Stimulated activated CD8-positive, alpha-beta memory T cell treated with anti-CD3 and anti-CD28 coated beads, Interleukin-12 subunit alpha, Interleukin-12 subunit beta, amount 100 ng/mL, for 1 hour (primary cell): ENCODE results near the gene RNF8.
"Not testable (repeated sequence)": the region's sequence is repeated elsewhere in the genome, so short reads cannot be mapped to it uniquely, and the experiment has no call there.

Source experiments
- DNase-seq: peaks from one replicate; pipeline ENCODE4 v3.0.0-alpha.2; 2020; ENCODE audit warnings: low read depth

RNF8 gene

DNA sequence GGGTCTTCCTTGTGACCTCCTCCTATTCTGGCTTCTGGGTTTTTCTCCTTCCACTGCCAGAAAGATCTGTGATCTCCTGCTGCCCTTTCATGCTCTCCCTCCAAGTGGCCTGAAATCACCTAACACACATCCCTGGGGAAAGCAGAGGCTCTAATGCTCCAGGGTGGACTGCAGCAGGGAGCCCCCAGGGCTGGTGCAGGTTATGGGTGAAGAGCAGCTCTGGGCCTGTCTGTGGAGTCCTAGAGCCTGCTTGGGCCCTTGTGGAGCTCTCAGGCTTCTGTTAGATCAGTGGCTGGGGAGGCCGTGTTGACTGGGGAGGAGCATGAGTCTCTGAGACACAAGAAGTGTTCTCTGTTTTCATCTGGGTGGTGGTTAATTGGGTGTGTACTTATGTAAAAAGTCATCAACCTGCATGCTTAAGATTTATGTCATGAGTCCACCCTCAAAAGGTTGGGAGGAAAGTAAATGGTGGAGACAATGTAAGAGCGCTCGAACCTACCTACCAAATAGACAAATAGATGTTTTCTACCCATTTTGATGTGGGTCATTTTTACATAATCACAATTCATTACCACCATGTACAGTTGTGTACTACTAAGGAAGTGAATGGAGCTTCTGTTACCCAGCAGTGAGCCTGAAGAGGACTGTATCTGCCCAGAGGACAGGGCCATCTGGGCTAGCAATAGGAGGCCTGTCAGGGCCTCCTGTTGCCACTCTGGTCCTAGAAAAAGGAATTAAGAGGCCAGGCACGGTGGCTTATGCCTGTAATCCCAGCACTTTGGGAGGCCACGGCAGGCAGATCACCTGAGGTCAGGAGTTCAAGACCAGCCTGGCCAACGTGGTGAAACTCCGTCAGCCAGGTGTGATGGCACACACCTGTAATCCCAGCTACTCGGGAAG, 32.0 kb upstream of the RNF8 start:
- DNase-seq = no peak

DNA sequence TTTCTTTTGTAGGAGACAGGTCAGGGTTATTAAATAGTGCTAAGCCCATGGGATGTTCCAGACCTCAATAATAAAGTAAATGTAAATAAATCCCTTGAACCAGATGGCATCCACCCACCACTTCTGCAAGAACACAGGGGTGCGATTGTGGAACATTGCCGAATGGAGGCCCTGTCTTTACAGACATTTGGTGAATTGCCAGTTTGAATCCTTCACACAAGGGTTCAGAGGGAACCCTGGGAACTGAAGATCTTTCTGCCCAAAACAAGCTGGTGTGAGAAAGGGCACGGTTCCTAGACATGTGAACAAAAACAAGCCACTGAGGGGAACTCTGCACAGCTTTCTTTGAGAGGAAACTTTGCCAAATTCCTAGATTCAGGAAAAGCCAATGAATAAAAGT, 30.2 kb upstream of the RNF8 start:
- no peak for DNase-seq

DNA sequence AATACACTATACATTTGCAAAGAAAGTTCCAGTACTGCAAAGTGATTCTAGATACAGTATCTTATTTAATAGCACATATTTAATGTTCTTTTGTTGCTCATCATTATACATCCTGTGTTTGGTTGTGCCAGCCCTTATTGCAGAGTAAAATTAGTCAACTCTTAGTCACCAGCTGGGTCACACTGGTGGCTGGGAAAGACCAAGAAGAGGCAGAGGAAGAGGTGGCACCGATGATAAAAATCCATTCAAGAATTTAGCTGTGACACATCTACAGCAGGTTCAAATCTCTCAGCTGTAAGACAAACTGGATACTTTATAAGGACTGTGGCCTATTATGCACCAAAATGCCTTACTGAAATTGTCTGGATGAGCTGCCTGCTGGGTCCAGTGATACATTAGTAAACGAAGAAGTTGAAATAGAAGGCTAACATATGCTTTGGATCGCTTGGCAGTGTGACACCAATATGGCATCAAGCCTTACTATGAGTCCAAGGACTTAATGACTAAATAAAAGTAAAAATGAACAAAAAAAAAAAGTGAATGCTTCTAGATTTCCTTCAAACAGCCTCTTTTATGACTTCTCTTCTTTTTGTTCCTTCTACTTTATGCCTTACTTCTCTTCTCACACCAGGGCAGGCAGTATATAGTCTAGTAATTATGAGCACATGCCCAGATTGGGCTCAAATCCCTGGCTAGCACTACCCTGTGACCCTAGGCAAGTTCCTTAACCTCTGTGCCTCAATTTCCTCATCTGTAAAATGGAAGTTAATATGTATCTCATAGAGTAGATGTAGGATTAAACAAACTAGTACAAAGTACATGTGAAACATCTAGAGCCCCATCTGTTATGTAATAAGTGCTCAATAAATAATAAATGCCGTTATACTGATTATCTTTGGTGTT, 29.4 kb upstream of the RNF8 start:
- no peak for DNase-seq

DNA sequence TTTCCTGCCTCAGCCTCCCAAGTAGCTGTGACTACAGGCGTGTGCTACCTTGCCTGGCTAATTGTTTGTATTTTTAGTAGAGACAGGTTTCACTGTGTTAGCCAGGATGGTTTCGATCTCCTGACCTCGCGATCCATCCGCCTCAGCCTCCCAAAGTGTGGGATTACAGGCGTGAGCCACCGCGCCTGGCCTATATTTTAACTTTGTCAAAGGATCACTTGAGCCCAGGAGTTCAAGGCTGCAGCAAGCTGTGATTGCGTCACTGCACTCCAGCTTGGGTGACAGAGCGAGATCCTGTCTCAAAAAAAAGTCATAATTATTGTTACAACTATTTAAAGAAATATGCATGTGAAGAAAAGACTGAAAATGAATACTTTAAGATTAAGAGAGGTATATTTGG, 23.4 kb upstream of the RNF8 start:
- DNase-seq = not testable (repeated sequence)

DNA sequence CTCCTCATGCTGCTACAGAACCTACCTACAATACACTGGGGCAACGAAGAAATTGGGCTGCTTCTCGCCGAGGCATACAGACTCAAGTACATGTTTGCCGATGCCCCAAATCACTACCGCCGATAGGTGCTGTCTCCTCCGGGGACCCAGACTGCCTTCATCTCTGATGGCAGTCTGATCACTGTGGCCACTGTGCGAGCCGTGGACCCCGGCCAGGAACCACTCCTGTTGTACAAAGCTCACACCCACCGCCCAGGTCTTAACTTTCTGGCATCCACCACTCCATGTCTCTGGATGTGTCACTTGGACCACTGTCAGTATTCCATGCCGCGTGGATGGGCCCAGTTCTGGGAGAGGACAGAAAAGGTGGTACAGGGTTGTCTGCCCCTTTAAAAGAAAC, 22.7 kb upstream of the RNF8 start:
- DNase-seq = no peak

DNA sequence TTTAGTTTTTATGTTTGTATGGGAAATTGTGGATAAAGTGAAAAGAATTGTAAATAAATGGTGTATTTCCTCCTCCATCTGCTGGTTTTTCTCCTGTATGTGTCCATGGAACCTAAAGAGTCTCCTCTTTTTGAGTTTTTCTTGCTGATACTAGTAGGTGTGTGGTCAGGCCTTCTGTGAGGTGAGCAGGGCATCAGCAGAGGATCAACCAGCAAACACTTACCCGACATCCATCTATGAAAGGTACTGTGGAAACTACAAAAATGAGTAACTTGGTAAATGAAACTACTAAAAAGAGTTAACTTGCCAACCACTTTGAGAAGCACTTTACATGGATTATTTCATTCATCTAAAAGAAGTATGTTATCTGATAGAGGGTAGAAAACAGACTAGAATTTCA, 20.9 kb upstream of the RNF8 start:
- DNase-seq = no peak

DNA sequence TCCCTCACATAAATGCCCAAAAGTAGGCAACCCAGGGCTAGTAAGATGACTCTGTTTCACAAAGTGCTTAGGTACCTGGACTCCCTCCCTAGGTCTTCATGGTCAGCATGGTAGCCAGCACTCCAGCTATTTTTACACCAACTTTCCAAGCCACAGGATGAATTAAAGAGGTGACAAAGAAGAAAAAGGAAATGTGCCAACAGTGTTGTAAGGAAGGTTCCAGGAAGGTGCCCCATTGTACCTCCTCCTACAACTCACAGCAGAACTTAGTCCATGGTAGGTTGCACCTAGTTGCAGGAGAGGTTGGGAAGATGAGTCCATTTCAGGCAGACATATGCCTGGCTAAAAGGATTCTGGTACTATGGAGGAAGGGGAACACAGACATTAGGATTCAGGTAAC, 19.7 kb upstream of the RNF8 start:
- DNase-seq = no peak

DNA sequence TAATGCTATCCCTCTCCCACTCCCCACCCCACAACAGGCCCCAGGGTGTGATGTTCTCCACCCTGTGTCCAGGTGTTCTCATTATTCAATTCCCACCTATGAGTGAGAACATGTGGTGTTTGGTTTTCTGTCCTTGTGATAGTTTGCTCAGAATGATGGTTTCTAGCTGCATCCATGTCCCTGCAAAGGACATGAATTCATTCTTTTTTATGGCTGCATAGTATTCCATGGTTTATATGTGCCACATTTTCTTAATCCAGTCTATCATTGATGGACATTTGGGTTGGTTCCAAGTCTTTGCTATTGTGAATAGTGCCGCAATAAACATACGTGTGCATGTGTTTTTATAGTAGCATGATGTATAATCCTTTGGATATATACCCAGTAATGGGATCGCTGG, 15.5 kb upstream of the RNF8 start:
- not testable (repeated sequence) for DNase-seq

DNA sequence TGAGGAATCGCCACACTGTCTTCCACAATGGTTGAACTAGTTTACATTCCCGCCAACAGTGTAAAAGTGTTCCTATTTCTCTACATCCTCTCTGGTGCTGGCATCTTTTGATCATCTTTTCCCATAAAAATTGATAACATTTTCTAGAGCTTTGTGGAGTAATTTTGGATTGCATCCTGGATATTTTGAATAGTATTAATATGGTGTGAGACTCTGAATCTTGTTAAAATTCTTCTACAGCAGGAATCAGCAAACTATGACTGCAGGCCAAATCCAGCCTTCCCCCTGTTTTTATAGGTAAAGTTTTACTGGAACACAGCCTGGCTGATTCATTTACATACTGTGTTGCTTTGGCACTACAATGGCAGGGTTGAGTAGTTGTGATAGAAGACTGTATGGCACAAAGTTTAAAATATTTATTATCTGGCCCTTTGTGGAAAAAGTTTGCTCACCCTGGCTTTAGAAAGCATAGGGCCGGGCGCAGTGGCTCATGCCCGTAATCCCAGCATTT, 15.0 kb upstream of the RNF8 start:
- no peak for DNase-seq

DNA sequence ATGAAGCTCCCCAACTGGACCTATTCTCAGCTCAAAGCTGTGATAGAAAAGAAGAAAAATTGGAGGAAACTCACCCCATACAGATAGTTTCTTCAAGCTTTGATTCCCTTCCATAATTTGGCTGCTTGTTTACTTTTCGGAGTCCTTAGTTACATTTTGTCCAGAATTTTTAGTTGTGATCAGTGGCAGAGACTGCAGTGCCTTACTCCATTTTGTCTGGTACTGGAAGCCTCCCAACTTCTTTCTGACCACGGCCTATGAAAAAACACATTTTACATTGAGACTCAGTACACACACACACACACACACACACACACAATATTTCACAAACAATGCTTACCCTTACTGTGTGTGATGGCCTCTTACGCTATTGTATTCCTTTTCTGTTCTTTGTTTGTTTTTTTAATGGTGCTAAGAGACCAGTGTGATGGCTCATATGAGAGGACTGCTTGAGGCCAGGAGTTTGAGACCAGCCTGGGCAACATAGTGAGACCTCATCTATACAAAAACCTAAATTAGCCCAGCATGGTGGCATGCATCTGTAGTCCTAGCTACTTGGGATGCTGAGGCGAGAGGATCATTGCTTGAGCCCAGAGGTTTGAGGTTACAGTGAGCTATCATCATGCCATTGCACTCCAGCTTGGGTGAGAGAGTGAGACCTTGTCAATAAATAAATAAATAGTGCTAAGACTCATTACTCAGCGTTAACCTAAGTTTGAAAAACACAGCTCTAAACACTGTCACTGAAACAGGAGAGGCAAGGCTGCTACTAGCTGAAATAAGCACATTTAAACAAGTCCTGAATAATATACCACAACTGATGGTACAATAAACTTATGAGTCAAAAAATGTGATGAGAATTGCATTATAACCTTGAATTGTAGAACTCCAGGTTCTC, 13.8 kb upstream of the RNF8 start:
- no peak for DNase-seq

DNA sequence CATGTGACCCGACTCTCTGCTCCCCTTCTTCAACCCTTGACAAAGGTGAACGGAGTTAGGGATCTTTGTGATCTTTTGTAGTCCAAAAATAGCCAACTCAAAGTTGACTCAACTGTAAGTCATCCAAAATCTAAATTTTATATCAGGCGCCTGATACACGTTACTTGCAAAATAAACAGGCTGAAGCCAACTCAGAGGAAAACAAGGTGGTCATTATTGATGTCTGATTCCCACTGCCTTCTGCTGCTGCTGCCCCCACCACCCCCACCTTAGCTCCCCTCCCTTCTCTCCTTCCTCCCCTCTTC, 13.2 kb upstream of the RNF8 start:
- no peak for DNase-seq

DNA sequence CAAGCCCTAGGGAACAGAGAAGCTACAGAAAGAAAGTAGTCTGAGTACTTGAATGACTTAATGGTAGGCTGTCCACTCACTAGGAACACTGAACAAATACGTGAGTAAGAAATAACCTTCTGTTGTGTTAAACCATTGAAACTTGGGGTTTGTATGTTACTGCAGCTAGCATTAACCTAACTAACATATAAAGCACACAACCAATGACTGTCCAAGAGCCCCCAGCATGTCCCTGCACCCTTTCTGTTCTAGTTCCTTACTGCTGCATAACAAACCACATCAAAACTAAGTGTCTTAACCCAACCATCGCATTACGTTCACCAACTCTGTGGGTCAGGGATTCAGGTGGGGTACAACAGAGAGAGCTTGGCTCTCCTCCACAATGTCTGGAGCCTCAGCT, 10.5 kb upstream of the RNF8 start:
- DNase-seq = no peak

DNA sequence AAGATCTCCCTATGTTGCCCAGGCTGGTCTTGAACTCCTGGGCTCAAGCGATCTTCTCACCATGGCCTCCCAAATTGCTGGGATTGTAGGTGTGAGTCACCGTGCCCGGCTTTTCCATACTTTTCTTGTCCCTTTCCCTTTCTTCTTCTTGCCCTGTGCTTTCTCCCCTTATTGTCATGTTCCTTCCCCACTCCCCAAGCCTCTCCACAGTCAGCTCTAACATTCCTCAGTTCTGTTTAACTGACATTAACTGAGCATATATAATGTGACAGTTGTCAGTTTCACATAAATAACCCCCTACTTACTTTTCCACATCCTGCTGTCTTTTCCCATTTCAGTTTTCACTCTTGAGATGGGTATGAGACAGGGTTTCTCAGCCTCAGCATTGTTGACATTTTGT, 9.5 kb upstream of the RNF8 start:
- no peak for DNase-seq

DNA sequence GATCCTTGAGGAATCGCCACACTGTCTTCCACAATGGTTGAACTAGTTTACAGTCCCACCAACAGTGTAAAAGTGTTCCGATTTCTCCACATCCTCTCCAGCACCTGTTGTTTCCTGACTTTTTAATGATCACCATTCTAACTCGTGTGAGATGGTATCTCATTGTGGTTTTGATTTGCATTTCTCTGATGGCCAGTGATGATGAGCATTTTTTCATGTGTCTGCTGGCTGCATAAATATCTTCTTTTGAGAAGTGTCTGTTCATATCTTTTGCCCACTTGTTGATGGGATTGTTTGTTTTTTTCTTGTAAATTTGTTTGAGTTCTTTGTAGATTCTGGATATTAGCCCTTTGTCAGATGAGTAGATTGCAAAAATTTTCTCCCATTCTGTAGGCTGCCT, 8.0 kb upstream of the RNF8 start:
- DNase-seq = not testable (repeated sequence)

DNA sequence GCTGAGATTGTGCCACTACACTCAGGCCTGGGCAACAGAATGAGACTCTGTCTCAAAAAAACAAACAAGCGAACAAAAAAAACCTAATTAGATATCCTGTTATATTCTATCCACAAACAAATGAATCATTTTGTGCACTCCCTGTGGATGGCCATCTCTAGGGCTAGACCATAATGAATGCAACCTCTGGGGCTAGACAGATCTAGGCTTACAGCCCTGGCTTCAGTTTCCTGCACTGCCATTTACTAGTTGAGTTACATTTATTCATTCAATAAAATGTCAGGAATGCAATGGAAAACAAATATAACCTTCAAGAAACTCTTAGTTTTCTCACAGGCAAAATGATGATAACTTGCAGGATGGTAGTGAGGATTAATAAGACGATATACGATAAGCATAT, 6.6 kb upstream of the RNF8 start:
- DNase-seq = no peak

DNA sequence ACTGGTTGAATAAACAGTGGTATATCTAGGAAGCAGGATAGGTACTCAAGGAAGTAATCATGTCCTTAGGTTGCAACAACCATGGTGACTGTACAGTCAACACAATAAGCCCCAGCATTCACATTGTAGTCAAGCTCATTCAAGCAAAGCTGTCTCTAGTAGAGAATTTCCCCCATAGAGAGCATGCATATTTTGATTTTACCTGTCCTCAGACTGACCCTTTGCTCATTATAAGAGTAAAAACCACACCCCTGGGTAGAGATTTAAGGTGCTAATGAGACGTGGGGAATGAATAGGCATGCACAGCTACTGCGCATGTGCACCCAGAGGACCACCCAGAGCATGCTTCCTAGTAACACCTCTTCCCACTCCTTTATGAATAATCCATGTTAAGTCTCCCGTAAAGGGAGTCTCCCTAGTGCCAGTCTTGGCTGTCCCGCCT, 6.1 kb upstream of the RNF8 start:
- no peak for DNase-seq

DNA sequence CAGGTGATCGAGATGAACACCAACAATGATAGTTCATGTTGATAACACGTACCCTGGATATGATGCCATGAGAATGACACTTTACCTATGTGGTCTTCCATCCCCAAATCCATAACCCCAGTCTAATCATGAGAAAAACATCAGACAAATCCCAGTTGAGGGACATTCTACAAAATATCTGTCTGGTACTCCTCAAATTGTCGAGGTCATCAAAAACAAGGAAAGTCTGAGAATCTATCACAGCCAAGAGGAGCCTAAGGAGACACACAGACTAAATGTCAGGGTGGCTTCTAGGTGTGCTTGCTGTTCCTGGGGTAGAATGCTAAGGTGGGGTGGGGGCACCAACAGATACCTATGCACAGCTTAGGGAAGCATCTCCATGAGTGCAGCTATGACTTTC, 2.8 kb upstream of the RNF8 start:
- DNase-seq = no peak

DNA sequence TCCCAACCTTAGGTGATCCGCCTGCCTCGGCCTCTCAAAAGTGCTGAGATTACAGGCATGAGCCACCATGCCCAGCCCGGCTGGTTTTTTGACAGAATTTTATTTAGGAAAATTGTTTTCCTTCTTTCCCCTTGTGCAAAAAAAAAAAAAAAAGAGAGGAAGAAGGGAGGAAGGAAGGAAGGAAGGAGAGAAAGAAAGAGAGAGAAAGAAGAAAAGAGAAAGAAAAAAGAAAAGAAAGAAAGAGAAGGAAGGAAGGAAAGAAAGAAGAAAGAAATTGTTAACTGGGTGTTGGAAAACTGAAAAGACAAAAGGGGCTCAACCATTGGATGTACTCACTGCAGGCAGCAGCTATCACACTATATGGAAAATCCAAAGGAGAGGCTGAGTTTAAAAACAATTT, 1.4 kb upstream of the RNF8 start:
- DNase-seq = no peak

DNA sequence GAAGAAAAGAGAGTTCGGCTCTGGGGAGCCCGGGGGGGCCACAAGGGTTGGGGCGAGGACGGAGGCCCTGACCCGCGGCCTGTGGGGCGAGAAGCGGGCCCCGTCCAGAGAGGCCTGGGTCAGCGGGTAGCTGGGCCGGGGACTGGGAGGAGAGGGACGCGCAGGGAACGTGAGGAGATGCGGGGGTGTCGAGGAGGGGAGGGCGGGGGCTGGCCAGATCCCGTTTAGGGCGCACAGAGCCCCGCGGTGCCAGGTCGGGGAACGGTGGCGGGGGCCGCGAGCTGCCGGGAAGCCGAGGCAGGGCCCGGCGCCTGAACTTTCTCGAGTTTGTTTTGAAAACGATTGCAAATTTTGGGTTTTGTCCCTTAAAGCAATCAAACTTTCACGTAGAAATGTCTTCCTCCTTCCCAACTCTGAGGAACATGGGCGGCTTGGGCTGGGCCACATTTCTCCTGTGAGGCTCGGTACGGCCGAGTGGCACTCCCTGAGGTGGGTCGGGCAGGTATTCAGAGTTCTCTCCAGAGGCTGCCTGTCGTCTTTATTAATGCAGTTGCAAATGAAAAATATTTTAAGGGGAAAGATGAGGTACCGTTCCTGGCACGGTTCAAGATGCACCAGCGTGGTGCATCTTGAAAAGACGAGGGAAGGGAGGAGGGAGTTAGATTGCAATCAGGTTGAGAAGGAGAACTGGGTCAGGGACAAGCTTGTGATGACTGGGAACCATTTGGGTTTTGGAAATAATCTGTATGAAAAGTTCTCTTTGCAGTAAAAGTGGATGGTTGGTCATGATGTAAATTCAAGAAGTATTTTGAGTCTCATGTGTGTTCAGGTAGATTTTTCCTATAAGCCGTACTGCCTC, 972 bp downstream of the RNF8 start:
- DNase-seq = no peak

DNA sequence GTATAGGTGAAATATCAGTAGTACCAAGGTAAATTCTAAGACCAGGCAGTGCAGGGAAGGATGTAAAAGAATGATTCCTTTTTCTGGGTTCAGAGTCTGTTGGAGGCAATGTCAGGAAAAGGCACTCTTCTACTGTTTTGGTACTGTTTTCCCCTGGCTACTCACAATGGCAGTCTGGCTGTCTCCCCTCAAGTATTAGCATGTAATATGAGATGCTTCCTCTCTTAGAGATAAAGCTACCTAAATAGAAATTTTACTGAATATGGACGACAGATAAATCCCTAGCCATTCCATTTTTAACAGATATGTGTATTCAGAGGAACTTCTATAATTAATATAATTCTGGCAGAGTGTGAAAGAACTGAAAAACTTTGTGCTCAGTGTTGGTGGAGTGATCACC, 3.5 kb downstream of the RNF8 start:
- no peak for DNase-seq

DNA sequence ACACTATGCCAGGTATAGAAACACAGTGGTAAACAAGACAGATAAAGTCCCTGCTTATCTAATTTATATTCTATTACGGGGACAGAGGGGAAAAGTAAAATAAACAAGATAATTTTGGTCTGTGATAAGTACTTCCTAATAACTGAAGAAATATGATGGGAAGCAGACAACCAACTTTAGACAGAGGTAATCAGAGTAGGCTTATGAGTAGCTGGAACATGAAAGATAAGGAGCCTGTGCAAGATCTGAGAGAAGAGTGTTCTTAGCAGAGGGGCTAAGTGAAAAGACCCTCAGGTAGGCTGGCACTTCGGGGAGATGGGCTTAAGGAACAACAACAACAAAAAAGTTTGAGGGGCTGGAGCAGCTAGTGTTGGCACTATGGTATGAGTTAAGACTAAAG, 4.1 kb downstream of the RNF8 start:
- no peak for DNase-seq
